DND-41 (cell line): ENCODE measurements around the gene WHRN.

Experiments used
- EZH2 ChIP-seq: IDR thresholded peaks from 3 replicates; pipeline ENCODE4 v1.6.1; 2012; ENCODE audit warnings: borderline replicate concordance, low read depth, mild to moderate bottlenecking, moderate library complexity, low read length, inconsistent platforms; ENCODE audit not compliant: severe bottlenecking
- TF ChIP-seq, protein P1 (sequence below): IDR thresholded peaks from 2 replicates; pipeline ENCODE4 v1.5.1; 2012; ENCODE audit warnings: borderline replicate concordance, low read length, moderate library complexity, mild to moderate bottlenecking; ENCODE audit not compliant: poor library complexity, severe bottlenecking; ENCODE audit errors: extremely low read depth

DNA sequence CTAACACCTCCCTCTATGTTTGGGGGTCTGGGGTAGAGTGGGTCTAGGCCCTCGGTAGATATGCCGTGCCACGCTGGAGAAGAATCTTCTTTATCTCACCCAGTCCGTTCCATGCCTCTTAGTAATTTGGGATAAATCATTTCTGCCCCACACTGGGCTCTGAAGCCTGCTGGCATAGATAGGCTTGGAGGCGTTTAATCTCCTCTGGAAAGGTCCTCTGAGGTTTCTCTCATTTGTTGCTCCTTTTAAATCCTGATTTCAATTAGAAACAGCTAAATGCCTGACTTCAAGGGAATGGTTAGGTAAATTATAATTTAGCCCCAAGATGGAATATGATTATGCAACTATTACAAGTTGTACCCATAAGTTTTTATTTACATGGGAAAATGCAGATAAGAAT, 59.7 kb downstream of the WHRN start:
- no peak for TF ChIP-seq EZH2
- TF ChIP-seq, protein P1, sequence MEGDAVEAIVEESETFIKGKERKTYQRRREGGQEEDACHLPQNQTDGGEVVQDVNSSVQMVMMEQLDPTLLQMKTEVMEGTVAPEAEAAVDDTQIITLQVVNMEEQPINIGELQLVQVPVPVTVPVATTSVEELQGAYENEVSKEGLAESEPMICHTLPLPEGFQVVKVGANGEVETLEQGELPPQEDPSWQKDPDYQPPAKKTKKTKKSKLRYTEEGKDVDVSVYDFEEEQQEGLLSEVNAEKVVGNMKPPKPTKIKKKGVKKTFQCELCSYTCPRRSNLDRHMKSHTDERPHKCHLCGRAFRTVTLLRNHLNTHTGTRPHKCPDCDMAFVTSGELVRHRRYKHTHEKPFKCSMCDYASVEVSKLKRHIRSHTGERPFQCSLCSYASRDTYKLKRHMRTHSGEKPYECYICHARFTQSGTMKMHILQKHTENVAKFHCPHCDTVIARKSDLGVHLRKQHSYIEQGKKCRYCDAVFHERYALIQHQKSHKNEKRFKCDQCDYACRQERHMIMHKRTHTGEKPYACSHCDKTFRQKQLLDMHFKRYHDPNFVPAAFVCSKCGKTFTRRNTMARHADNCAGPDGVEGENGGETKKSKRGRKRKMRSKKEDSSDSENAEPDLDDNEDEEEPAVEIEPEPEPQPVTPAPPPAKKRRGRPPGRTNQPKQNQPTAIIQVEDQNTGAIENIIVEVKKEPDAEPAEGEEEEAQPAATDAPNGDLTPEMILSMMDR, result no peak
